Right cardiac atrium (tissue), 5 donors: ENCODE measurements around the gene USP48. TPM values are rescaled to one million over a fixed set of nuclear protein-coding genes. Genes with fewer than 3 reads are reported as not detected.

Experiments
- ATAC-seq, 2 donors: fragments of 200-7000 bp; cut with Tn5 transposase; one replicate each; pipeline versions ENCODE4 v1.8.0 to v1.9.1; 2020; ENCODE audit warnings: moderate library complexity in 2 of 2, mild to moderate bottlenecking in 1 of 2
- DNase-seq, 3 donors: peaks; one replicate each; pipeline ENCODE4 v3.0.0-alpha.2; 2020
- H3K27ac ChIP-seq: one replicate; pipeline ENCODE4 v1.5.1; 2013; ENCODE audit warnings: mild to moderate bottlenecking, low read length, control low read depth, moderate library complexity
- H3K27me3 ChIP-seq: one replicate; pipeline ENCODE4 v1.6.1; 2013; ENCODE audit not compliant: control insufficient read depth, insufficient read depth
- H3K4me1 ChIP-seq: one replicate; pipeline ENCODE4 v1.6.1; 2013; ENCODE audit warnings: low read length; ENCODE audit not compliant: control insufficient read depth, insufficient read depth
- H3K4me3 ChIP-seq: one replicate; pipeline ENCODE4 v1.5.1; 2013; ENCODE audit warnings: low read length, control low read depth
- H3K9me3 ChIP-seq: one replicate; pipeline ENCODE4 v1.6.1; 2013; ENCODE audit warnings: low read length; ENCODE audit not compliant: control insufficient read depth
- WGBS: extraction: QIAGEN DNeasy Blood & Tissue Kit; methylation state at CpG from one replicate; pipeline ENCODE4 v1.1.7; 2013; 5-methylcytosine and 5-hydroxymethylcytosine counted together
- intact Hi-C, 4 donors: fragments of 100-400 bp; cut with DNase I; formaldehyde crosslinking; loops; one replicate each; pipeline versions ENCODE4 v1.11.0 to v1.14.0; 2022 to 2023
- polyA plus RNA-seq: library from polyadenylated mRNA; stranded (reverse); fragments of 200-250 nt; gene quantifications from one replicate; pipeline ENCODE4 v1.2.3, GENCODE V29; 2013
- total RNA-seq, 4 donors: library from RNA; stranded (reverse); fragmentation: NEBNext Ultra II Directional; extraction: Animal tissue kit (Norgen Biotek cat#: 25700); gene quantifications; one replicate each; pipeline ENCODE4 v1.2.1, GENCODE V29; 2021
- donor health status: healthy with polysubstance abuse.
- donor health status: DM: no; HTN: yes; CAD: no.
- donor health status: DM: no; HTN: no; CAD: no.
- donor health status: DM: no; HTN: yes; CAD: no; lungs with severe emphysema.
- donor health status: DM: yes; HTN: yes; CAD: no.

Gene USP48
- total and polyA plus RNA-seq, 5 donors, result 19.9 to 49.4 (median 45.7) TPM

GRCh38 chr1:21814981-21815582 lies 32.1 kb upstream of the USP48 start:
- no peaks in the 10 kb centered on the region for H3K4me1 ChIP-seq
- no peak for DNase-seq
- H3K27me3 ChIP-seq, result no peaks in the 10 kb centered on the region
- peak; percentile 1 to 10 for ATAC-seq
- intact Hi-C loops, result no loop called here
- 94% methylated on average over 15 of the region's 15 CpGs for WGBS
- no peak overlapping the region for H3K27ac ChIP-seq
- H3K4me3 ChIP-seq, result no peak overlapping the region
- no peaks in the 10 kb centered on the region for H3K9me3 ChIP-seq

- Histone ChIP-seq H3K27me3 (no peaks in the 10 kb centered on the region), H3K4me1 (no peaks in the 10 kb centered on the region), H3K9me3 (no peaks in the 10 kb centered on the region), H3K4me3 (peak overlapping the region; percentile 30), H3K27ac (no peak overlapping the region)
- ATAC-seq (peak; percentile 43 to 50), DNase-seq (peak in 2 of 3 donors; percentile 67 to 69)
- intact Hi-C loops, result no loop called here
- WGBS, result 14% methylated on average over 65 of the region's 65 CpGs
These were observed 31.4 kb upstream of the USP48 start for GRCh38 chr1:21814241-21814918.

DNA sequence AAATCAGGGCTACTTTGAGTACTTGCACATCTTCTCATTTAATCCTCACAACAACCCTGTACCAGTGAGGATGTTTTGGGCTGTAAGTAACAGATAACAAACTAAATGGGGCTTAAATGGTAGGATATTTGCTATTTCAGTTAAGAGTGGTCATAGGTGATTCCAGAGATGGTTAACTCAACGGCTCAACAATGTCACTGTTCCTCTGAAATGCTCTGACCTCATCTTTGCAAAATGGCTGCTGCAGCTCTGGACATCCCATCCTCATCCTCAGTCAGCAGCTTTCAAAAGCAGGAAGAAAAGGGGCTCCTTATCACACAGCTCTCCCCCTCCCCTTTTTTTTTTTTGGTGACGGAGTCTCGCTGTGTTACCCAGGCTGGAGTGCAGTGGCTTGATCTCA lies 30.6 kb upstream of the USP48 start:
- intact Hi-C loops, result no loop called here
- Histone ChIP-seq H3K9me3 (no peaks in the 10 kb centered on the region), H3K27ac (no peak overlapping the region), H3K4me3 (no peak overlapping the region), H3K4me1 (no peaks in the 10 kb centered on the region), H3K27me3 (no peaks in the 10 kb centered on the region)
- no peak for ATAC-seq
- no peak for DNase-seq
- WGBS, result 93% methylated on average over 3 of the region's 3 CpGs

DNA sequence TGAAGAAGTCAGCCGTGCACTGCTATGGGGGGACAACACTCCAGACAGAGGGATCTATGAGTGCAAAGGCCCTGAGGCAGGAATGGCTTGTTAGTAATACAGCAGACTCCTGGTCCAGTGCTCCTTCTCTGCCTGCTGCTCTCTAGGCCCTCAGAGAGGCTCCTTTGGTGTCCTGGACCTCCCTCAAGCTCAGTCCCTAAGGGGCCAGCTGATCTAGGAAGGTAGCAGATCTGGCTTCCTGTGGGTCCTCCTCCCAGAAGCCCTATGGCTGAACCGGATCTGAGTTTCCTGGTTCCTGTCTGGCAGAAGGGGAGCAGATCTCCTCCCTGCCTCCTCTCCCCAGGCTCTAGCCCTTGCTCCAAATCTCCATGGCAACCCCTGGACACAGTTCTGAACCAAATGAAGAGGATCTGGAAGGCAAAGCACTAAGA lies 28.9 kb upstream of the USP48 start, which contains the start of gene LDLRAD2:
LDLRAD2 (plus strand) TSS at position 391 of the 431 bp plus-strand sequence. CDS start 187 bp downstream, outside the sequence.
- Histone ChIP-seq H3K27me3 (no peaks in the 10 kb centered on the region), H3K9me3 (no peaks in the 10 kb centered on the region), H3K4me1 (no peaks in the 10 kb centered on the region), H3K27ac (no peak within 1 kb of the TSS), H3K4me3 (no peak within 1 kb of the TSS)
- WGBS, result 56% methylated on average over 2 of the region's 2 CpGs
- DNase-seq, result no peak
- intact Hi-C loops, result loop anchor here in 1 of 4 donors (2.0 kb wide), 1 partner anchor 27 kb away; no protein-coding TSS in a partner anchor
- ATAC-seq, result peak; percentile 8 to 13

- Histone ChIP-seq H3K27ac (no peak overlapping the region), H3K4me1 (no peaks in the 10 kb centered on the region), H3K9me3 (no peaks in the 10 kb centered on the region), H3K4me3 (no peak overlapping the region), H3K27me3 (no peaks in the 10 kb centered on the region)
- ATAC-seq (no peak), DNase-seq (no peak)
- WGBS, result 73% methylated on average over 2 of the region's 2 CpGs
- intact Hi-C loops, result no loop called here
These were observed 21.6 kb upstream of the USP48 start for GRCh38 chr1:21804536-21804935.

DNA sequence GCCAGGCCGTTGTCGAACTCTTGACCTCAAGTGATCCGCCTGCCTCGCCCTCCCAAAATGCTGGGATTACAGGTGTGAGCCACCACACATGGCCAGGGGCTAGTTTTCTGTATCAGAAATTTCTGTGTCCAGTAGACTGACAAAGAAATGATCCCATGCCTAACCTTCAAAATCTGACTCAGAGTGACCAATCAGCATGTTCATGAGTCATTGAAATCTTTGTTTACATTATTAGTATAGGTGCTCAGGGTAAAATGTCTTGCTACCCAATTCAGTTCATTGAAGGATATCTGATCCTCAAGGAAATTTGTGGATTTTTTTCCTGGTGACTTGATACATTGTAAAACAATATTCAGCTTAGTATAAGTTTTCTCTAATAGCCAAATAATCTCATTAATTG lies 18.2 kb upstream of the USP48 start:
- Histone ChIP-seq H3K9me3 (no peaks in the 10 kb centered on the region), H3K4me1 (no peaks in the 10 kb centered on the region), H3K27ac (no peak overlapping the region), H3K27me3 (no peaks in the 10 kb centered on the region), H3K4me3 (no peak overlapping the region)
- 94% methylated on average over 4 of the region's 4 CpGs for WGBS
- no peak for ATAC-seq
- intact Hi-C loops, result no loop called here
- DNase-seq, result no peak

DNA sequence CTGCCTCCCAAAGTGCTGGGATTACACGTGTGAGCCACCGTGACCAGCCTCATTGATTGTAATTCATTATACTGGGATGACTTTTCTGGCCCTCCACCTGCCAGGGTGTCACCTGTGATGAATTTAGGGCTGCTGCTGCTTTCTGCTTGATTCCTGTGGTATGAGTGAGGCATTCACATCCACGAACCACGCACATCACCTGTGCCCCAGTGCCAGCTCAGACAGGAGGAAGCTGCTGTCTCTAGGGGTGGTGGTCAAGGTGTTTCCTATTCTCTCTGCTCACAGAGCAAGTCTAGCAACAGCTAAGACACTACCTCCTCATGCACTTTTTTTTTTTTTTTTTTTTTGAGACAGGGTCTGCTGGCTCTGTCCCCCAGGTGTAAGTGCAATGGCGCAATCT lies 16.8 kb upstream of the USP48 start:
- Histone ChIP-seq H3K27me3 (no peaks in the 10 kb centered on the region), H3K27ac (no peak overlapping the region), H3K4me3 (no peak overlapping the region), H3K4me1 (no peaks in the 10 kb centered on the region), H3K9me3 (no peaks in the 10 kb centered on the region)
- ATAC-seq (no peak), DNase-seq (no peak)
- intact Hi-C loops, result no loop called here
- WGBS, result 84% methylated on average over 5 of the region's 5 CpGs

- Histone ChIP-seq H3K9me3 (no peaks in the 10 kb centered on the region), H3K4me1 (no peaks in the 10 kb centered on the region), H3K27ac (no peak overlapping the region), H3K27me3 (no peaks in the 10 kb centered on the region), H3K4me3 (no peak overlapping the region)
- DNase-seq (no peak), ATAC-seq (no peak)
- 93% methylated on average over 6 of the region's 6 CpGs for WGBS
- intact Hi-C loops, result no loop called here
These were observed 12.1 kb upstream of the USP48 start for GRCh38 chr1:21795075-21795474.

- no peak overlapping the region for H3K27ac ChIP-seq
- H3K4me3 ChIP-seq, result no peak overlapping the region
- intact Hi-C loops, result no loop called here
- 88% methylated on average over 2 of the region's 2 CpGs for WGBS
- H3K9me3 ChIP-seq, result no peaks in the 10 kb centered on the region
- no peaks in the 10 kb centered on the region for H3K27me3 ChIP-seq
- no peaks in the 10 kb centered on the region for H3K4me1 ChIP-seq
- ATAC-seq, result no peak
- DNase-seq, result no peak
These were observed 11.7 kb upstream of the USP48 start for GRCh38 chr1:21794656-21795055.

- H3K27me3 ChIP-seq, result no peaks in the 10 kb centered on the region
- no peak overlapping the region for H3K27ac ChIP-seq
- 92% methylated on average over 2 of the region's 2 CpGs for WGBS
- no peaks in the 10 kb centered on the region for H3K4me1 ChIP-seq
- intact Hi-C loops, result no loop called here
- ATAC-seq (no peak), DNase-seq (no peak)
- H3K9me3 ChIP-seq, result no peaks in the 10 kb centered on the region
- H3K4me3 ChIP-seq, result no peak overlapping the region
These were observed 10.2 kb upstream of the USP48 start for GRCh38 chr1:21793104-21793503.

DNA sequence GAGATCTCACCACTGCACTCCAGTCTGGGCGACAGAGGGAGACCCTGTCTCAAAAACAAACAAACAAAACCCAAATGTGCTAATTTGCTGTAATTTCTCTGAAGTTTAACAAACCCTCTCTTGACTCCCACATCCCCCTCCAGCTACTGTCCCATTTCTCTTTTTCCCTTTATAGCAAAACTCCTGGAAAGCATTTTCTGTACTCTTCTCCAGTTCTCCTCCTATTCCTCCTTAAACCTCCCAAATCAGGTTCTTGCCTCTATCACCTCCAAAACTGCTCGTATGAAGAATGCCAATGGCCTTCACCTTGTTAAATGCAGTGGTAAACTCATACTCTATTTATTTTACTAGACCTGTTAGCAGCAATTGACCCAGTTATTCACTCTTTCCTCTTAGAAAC lies 3.7 kb upstream of the USP48 start:
- Histone ChIP-seq H3K27me3 (no peaks in the 10 kb centered on the region), H3K4me3 (no peak overlapping the region), H3K4me1 (no peaks in the 10 kb centered on the region), H3K9me3 (no peaks in the 10 kb centered on the region), H3K27ac (no peak overlapping the region)
- intact Hi-C loops, result no loop called here
- 75% methylated on average over 2 of the region's 2 CpGs for WGBS
- ATAC-seq (no peak), DNase-seq (no peak)
